ENCODE results near the gene GATAD2A. TPM values are rescaled to one million over a fixed set of nuclear protein-coding genes. Genes with fewer than 3 reads are reported as not detected.

Gene GATAD2A
- total RNA-seq, 1 experiment from 2014 or later, result 189 TPM

DNA sequence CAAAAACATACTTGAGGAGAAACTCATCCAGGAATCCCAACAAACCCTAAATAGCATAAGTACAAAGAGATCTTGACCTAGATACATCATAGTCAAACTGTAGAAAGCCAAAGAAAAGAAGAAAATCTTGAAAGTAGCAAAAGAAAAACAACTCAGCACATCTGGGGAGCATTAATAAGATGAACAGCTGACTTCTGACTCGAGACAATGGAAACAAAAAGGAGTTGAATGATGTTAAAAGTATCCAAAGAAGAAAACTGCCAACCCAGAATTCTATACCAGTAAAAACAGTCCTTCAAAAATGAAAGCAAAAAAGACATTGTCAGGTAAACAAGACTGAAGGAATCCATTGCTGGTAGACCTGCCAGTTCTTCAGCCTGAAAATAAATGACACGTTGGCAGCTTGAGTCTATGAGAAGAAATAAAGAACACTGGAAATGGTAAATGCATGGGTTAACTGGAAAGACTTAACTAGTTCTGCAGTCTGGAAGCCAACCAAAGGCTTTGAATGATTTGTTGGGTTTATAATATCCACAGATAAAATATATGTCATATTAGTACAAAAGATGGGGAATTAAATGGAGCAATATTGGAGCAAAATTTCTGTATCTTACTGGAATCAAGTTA lies 63.1 kb downstream of the GATAD2A start:
- Histone ChIP-seq H4K8ac (replicated peaks; ENCODE audit: insufficient read length, low read depth, low read length) (no peak overlapping the region), H3K14ac (ENCODE audit: insufficient read depth, low read length) (no peak overlapping the region), H3K79me1 (ENCODE audit: insufficient read depth, low read depth, low read length, poor library complexity, severe bottlenecking) (no peaks in the 10 kb centered on the region), H3K4me2 (ENCODE audit: insufficient read depth, insufficient read length, low read length) (no peak overlapping the region), H2BK20ac (ENCODE audit: low read depth, low read length, poor library complexity, severe bottlenecking) (no peak overlapping the region), H2BK12ac (ENCODE audit: insufficient read length, low read depth, low read length) (no peak overlapping the region), H2BK120ac (ENCODE audit: low read depth, low read length, poor library complexity, severe bottlenecking) (no peak overlapping the region), H3K79me2 (ENCODE audit: insufficient read depth, low read length) (peaks cover 12% of the 10 kb centered on the region; the same call in 1 of the 2 replicates), H3K18ac (ENCODE audit: insufficient read length, low read depth, low read length) (no peak overlapping the region), H3K9ac (ENCODE audit: extremely low read depth, insufficient read length, low read length) (no peak overlapping the region), H3K27ac (ENCODE audit: insufficient read length, low read depth, low read length) (no peak overlapping the region), H3K23me2 (ENCODE audit: insufficient read length, low read depth, low read length, poor library complexity, severe bottlenecking) (no peaks in the 10 kb centered on the region), H2AFZ (ENCODE audit: low read length) (no peak overlapping the region), H3K56ac (ENCODE audit: insufficient read length, low read depth, low read length) (no peak overlapping the region), H3K23ac (ENCODE audit: insufficient read length, low read depth, low read length) (no peak overlapping the region), H4K20me1 (ENCODE audit: control insufficient read depth, insufficient read depth, insufficient read length) (no peaks in the 10 kb centered on the region), H3K9me3 (ENCODE audit: control insufficient read depth, low read depth, low read length) (peaks cover 13% of the 10 kb centered on the region), H3K4me1 (ENCODE audit: insufficient read depth, low read length) (no peaks in the 10 kb centered on the region; the same call in 1 of the 2 replicates), H4K91ac (ENCODE audit: insufficient read length, low read depth, low read length) (no peak overlapping the region), H3K27me3 (ENCODE audit: insufficient read depth, low read length) (no peaks in the 10 kb centered on the region), H2BK5ac (ENCODE audit: insufficient read length, low read length) (no peak overlapping the region), H4K5ac (ENCODE audit: insufficient read length, low read depth, low read length) (no peak overlapping the region), H2AK5ac (ENCODE audit: insufficient read length, low read length) (no peak overlapping the region), H2BK15ac (ENCODE audit: low read depth, low read length) (no peak overlapping the region), H3K4ac (ENCODE audit: low read depth, low read length) (no peak overlapping the region), H3T11ph (ENCODE audit: low read length) (no peak overlapping the region)
- H3K4me1 Mint-ChIP-seq, result peaks cover 22 to 27% of the 10 kb centered on the region in 2 experiments
- peaks cover 29 to 33% of the 10 kb centered on the region in 2 experiments for H3K9me3 Mint-ChIP-seq
- no CpG with 5 or more reads among the region's 2 CpGs for WGBS (ENCODE audit: extremely low coverage, insufficient read length, low lambda C conversion rate)
- no peak for DNase-seq
- TF ChIP-seq CTCF (conservative IDR thresholded peaks at IDR 0.05), result no peak
- H3K27ac Mint-ChIP-seq, result no peak overlapping the region
- H3K4me3 Mint-ChIP-seq, result no peak overlapping the region; a peak in 1 of 5 replicates
- H3K27me3 Mint-ChIP-seq (ENCODE audit: low read depth), result no peaks in the 10 kb centered on the region; the same call in 1 of the 2 replicates
- peaks cover 47 to 66% (median 52%) of the 10 kb centered on the region in 3 experiments for H3K36me3 Mint-ChIP-seq (ENCODE audit: insufficient read depth in 1 of 3, low read depth in 3 of 3)
